GM19452 (cell line): ENCODE results near the gene KAT6B.
"Not testable (repeated sequence)": the region's sequence is repeated elsewhere in the genome, so short reads cannot be mapped to it uniquely, and the experiment has no call there.

ENCODE experiments used
- ATAC-seq: cut with Tn5 transposase; IDR thresholded peaks from one replicate; pipeline ENCODE4 v1.9.1; 2021; ENCODE audit not compliant: unreplicated experiment

Gene KAT6B

GRCh38 chr10:74913377-74913979, 87.1 kb downstream of the KAT6B start:
- ATAC-seq = no peak

- no peak for ATAC-seq
Measured at GRCh38 chr10:74916283-74916682, 89.9 kb downstream of the KAT6B start.

- no peak for ATAC-seq
Measured at GRCh38 chr10:74917481-74918077, 91.2 kb downstream of the KAT6B start.

GRCh38 chr10:74919671-74920070, 93.3 kb downstream of the KAT6B start:
- ATAC-seq = no peak

GRCh38 chr10:74921070-74921469, 94.7 kb downstream of the KAT6B start:
- ATAC-seq = not testable (repeated sequence)

GRCh38 chr10:74921744-74922143, 95.3 kb downstream of the KAT6B start:
- no peak for ATAC-seq

GRCh38 chr10:74922921-74923320, 96.5 kb downstream of the KAT6B start:
- ATAC-seq = no peak

- ATAC-seq = no peak
Measured at GRCh38 chr10:74923556-74923955, 97.2 kb downstream of the KAT6B start.

- no peak for ATAC-seq
Measured at GRCh38 chr10:74924251-74924963, 98.0 kb downstream of the KAT6B start.

- ATAC-seq = no peak
Measured at GRCh38 chr10:74925291-74925690, 98.9 kb downstream of the KAT6B start.

- no peak for ATAC-seq
Measured at GRCh38 chr10:74925708-74926107, 99.3 kb downstream of the KAT6B start.

- ATAC-seq = no peak
Measured at GRCh38 chr10:74926791-74927585, 100.6 kb downstream of the KAT6B start.

GRCh38 chr10:74927701-74928100, 101.3 kb downstream of the KAT6B start:
- ATAC-seq = no peak

GRCh38 chr10:74928742-74929191, 102.4 kb downstream of the KAT6B start:
- ATAC-seq = no peak

- no peak for ATAC-seq
Measured at GRCh38 chr10:74929197-74929596, 102.8 kb downstream of the KAT6B start.

GRCh38 chr10:74930965-74931364, 104.6 kb downstream of the KAT6B start:
- no peak for ATAC-seq

- ATAC-seq = no peak
Measured at GRCh38 chr10:74932648-74933047, 106.2 kb downstream of the KAT6B start.

GRCh38 chr10:74934100-74934812, 107.9 kb downstream of the KAT6B start:
- no peak for ATAC-seq

GRCh38 chr10:74936577-74937265, 110.3 kb downstream of the KAT6B start:
- no peak for ATAC-seq

GRCh38 chr10:74937266-74937856, 111.0 kb downstream of the KAT6B start:
- no peak for ATAC-seq
